Measurements from ENCODE around the gene OTULIN. TPM values are rescaled to one million over a fixed set of nuclear protein-coding genes. Genes with fewer than 3 reads are reported as not detected.

The OTULIN gene
- total and polyA plus RNA-seq, 2 of the 4 experiments (the other 2 are of a cell fraction): 6.9 to 19.5 TPM

DNA sequence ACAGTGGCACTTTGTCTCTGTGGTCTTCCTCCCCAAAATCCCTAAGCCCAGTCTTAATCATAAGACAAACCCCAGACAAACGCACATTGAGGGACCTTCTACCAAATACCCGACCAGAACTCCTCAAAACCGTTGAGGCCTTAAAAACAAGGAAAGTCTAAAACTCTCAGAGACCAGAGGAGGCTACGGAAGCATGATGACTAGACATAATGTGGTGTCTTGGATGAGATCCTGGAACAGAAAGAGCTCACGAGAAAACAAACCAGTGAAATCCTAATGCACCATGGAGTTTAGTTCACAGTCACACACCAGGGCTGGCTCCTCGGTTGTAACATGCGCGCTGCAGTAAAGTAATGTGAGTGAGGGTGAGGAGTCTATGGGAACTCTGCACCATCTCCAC, 58.4 kb downstream of the OTULIN start:
- no peak overlapping the region for H2BK5ac ChIP-seq (ENCODE audit: low read depth, low read length, poor library complexity, severe bottlenecking)
- in situ Hi-C loops (cut with MboI; ENCODE audit: low sequenced_read_pairs) (loop anchor here (5.0 to 25.0 kb wide), 2 partner anchors 279 to 789 kb away; partner anchors contain the start of gene FBXL7), intact Hi-C loops (cut with micrococcal nuclease) (no loop called here), dilution Hi-C loops (cut with HindIII; ENCODE audit: low sequenced_read_pairs, unreplicated experiment) (no loop called here)
- H4K8ac ChIP-seq (ENCODE audit: low read depth in 2 of 2, low read length in 2 of 2): no peak overlapping the region
- H3K4ac ChIP-seq (ENCODE audit: low read depth, low read length): no peak overlapping the region
- no peak overlapping the region for H4K91ac ChIP-seq (ENCODE audit: insufficient read depth, low read depth, low read length)
- no peak overlapping the region for H2BK120ac ChIP-seq (ENCODE audit: low read depth, low read length)
- peaks cover 21% of the 10 kb centered on the region for H3K4me1 ChIP-seq (ENCODE audit: control insufficient read depth, insufficient read depth, low read length)
- TF ChIP-seq, protein P1, sequence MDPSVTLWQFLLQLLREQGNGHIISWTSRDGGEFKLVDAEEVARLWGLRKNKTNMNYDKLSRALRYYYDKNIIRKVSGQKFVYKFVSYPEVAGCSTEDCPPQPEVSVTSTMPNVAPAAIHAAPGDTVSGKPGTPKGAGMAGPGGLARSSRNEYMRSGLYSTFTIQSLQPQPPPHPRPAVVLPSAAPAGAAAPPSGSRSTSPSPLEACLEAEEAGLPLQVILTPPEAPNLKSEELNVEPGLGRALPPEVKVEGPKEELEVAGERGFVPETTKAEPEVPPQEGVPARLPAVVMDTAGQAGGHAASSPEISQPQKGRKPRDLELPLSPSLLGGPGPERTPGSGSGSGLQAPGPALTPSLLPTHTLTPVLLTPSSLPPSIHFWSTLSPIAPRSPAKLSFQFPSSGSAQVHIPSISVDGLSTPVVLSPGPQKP (IDR thresholded peaks at IDR 0.05; ENCODE audit: borderline replicate concordance, low read depth, low read length): no peak
- TF ChIP-seq MAZ (IDR thresholded peaks at IDR 0.05; ENCODE audit: borderline replicate concordance, low read depth, low read length) (no peak), USF2 (IDR thresholded peaks at IDR 0.05; ENCODE audit: low read depth, low read length) (no peak), MAFK (IDR thresholded peaks at IDR 0.05; ENCODE audit: low read depth, low read length) (no peak), CEBPB (IDR thresholded peaks at IDR 0.05; ENCODE audit: low read depth, low read length) (no peak), RCOR1 (IDR thresholded peaks at IDR 0.05; ENCODE audit: insufficient replicate concordance, low read length) (no peak), RAD21 (IDR thresholded peaks at IDR 0.05; ENCODE audit: low read length) (no peak), NFE2L2 (IDR thresholded peaks at IDR 0.05; ENCODE audit: low read depth, low read length) (no peak), FOS (IDR thresholded peaks at IDR 0.05; ENCODE audit: low read depth, low read length) (no peak), SMC3 (IDR thresholded peaks at IDR 0.05; ENCODE audit: low read depth, low read length) (no peak), MXI1 (IDR thresholded peaks at IDR 0.05; ENCODE audit: borderline replicate concordance, low read depth, low read length) (no peak), RFX5 (IDR thresholded peaks at IDR 0.05; ENCODE audit: low read depth, low read length) (no peak), CHD1 (IDR thresholded peaks at IDR 0.05; ENCODE audit: low read depth, low read length) (no peak)
- CTCF ChIA-PET: interaction anchor here (0.6 kb wide), 1 partner anchor 18 kb away, joined by 3 read pairs; no protein-coding TSS in a partner anchor
- H4K5ac ChIP-seq (ENCODE audit: low read depth, low read length): no peak overlapping the region
- no peak overlapping the region for H2AK9ac ChIP-seq (replicated peaks; ENCODE audit: low read depth, low read length, poor library complexity)
- no peak overlapping the region for H3K4me3 ChIP-seq (ENCODE audit: insufficient read depth, low read depth, low read length)
- POLR2A ChIA-PET (ENCODE audit: unreplicated experiment): no interaction called here
- no peak overlapping the region for H3K27ac ChIP-seq (ENCODE audit: insufficient read depth, low read length)
- no peak overlapping the region; the same call in 1 of the 2 replicates for H3K18ac ChIP-seq (ENCODE audit: low read depth, low read length)
- H2BK20ac ChIP-seq (ENCODE audit: low read depth, low read length): no peak overlapping the region
- no peak overlapping the region for H3K14ac ChIP-seq (replicated peaks; ENCODE audit: low read depth, low read length)
- no peak overlapping the region for H3K9ac ChIP-seq (ENCODE audit: low read depth, low read length)
- DNase-seq: no peak
- no CpG with 5 or more reads among the region's 8 CpGs for WGBS, 2 experiments (ENCODE audit: extremely low coverage in 2 of 2, insufficient read length in 1 of 2)
- H3K56ac ChIP-seq (ENCODE audit: extremely low read depth, insufficient read depth, low read length): no peak overlapping the region
- H3K4me2 ChIP-seq (ENCODE audit: low read depth, low read length): no peak overlapping the region
- no peak overlapping the region for H3K23ac ChIP-seq (ENCODE audit: low read depth, low read length)
- H3K27me3 ChIP-seq (ENCODE audit: control insufficient read depth, insufficient read depth, low read length): no peaks in the 10 kb centered on the region
- peaks cover 26% of the 10 kb centered on the region for H3K9me1 ChIP-seq (ENCODE audit: insufficient read depth, low read length)
- H3K79me1 ChIP-seq (ENCODE audit: low read depth in 1 of 2, low read length in 2 of 2): peaks cover 0 to 12% of the 10 kb centered on the region in 2 experiments; a peak in 1 of 4 replicates
- H4K20me1 ChIP-seq (ENCODE audit: insufficient read depth, low read length): no peaks in the 10 kb centered on the region
- H3K36me3 ChIP-seq (ENCODE audit: control insufficient read depth, insufficient read depth, low read length): no peaks in the 10 kb centered on the region; the same call in 1 of the 2 replicates
- H3K9me3 ChIP-seq (ENCODE audit: control insufficient read depth, insufficient read depth, low read length): no peaks in the 10 kb centered on the region
- H2BK15ac ChIP-seq (ENCODE audit: low read depth, low read length): no peak overlapping the region
- peak overlapping the region; percentile 45; the same call in 1 of the 2 replicates for H2AK5ac ChIP-seq (ENCODE audit: low read depth, low read length)
- peak overlapping the region; percentile 24 for H2AFZ ChIP-seq (replicated peaks; ENCODE audit: low read length, poor library complexity)
- ATAC-seq (ENCODE audit: low read depth): no peak
- BruUV-seq (replicated peaks): no TSS peak

Measured in IMR-90 (cell line).